Esophagus (tissue), 2 donors: ENCODE results near the gene ALG9. TPM values are rescaled to one million over a fixed set of nuclear protein-coding genes. Genes with fewer than 3 reads are reported as not detected.

Source experiments
- H3K27ac ChIP-seq, 2 donors: one replicate each; pipeline ENCODE4 v1.5.1; 2013; ENCODE audit warnings: low read depth in 2 of 2, mild to moderate bottlenecking in 2 of 2, inconsistent platforms in 1 of 2, low read length in 1 of 2, moderate library complexity in 1 of 2
- H3K27me3 ChIP-seq, 2 donors: one replicate each; pipeline ENCODE4 v1.6.1; 2013; ENCODE audit warnings: low read length in 2 of 2, control low read depth in 1 of 2, mild to moderate bottlenecking in 1 of 2; ENCODE audit not compliant: insufficient read depth in 2 of 2, control insufficient read depth in 1 of 2
- H3K36me3 ChIP-seq, 2 donors: one replicate each; pipeline ENCODE4 v1.6.1; 2013; ENCODE audit warnings: low read length in 1 of 2; ENCODE audit not compliant: control insufficient read depth in 2 of 2, insufficient read depth in 2 of 2
- H3K4me1 ChIP-seq, 2 donors: one replicate each; pipeline ENCODE4 v1.6.1; 2013; ENCODE audit warnings: low read length in 1 of 2; ENCODE audit not compliant: control insufficient read depth in 2 of 2, insufficient read depth in 2 of 2
- H3K4me3 ChIP-seq, 2 donors: one replicate each; pipeline ENCODE4 v1.5.1; 2013; ENCODE audit warnings: low read length in 2 of 2, mild to moderate bottlenecking in 2 of 2, low read depth in 1 of 2, moderate library complexity in 1 of 2
- H3K9me3 ChIP-seq, 2 donors: one replicate each; pipeline ENCODE4 v1.6.1; 2013; ENCODE audit warnings: mild to moderate bottlenecking in 2 of 2, low read depth in 1 of 2, low read length in 1 of 2, moderate library complexity in 1 of 2; ENCODE audit not compliant: control insufficient read depth in 2 of 2, insufficient read depth in 1 of 2
- WGBS, 2 donors: extraction: QIAGEN DNeasy Blood & Tissue Kit; methylation state at CpG; one replicate each; pipeline ENCODE4 v1.1.7; 2013; 5-methylcytosine and 5-hydroxymethylcytosine counted together
- polyA plus RNA-seq, 2 donors: library from polyadenylated mRNA; stranded (reverse); fragments of 200-250 nt; gene quantifications; one replicate each; pipeline ENCODE4 v1.2.3, GENCODE V29; 2013
- donor health status: healthy with polysubstance abuse.
- donor health status: Bipolar disorder and iron deficiency.

Gene ALG9
- polyA plus RNA-seq, 2 donors = 13.2 to 19.5 TPM

GRCh38 chr11:111838054-111838453, 33.3 kb downstream of the ALG9 start:
- H3K36me3 ChIP-seq = peaks cover 0 to 3% of the 10 kb centered on the region in 2 donors
- WGBS, 2 donors = 91 to 93% methylated on average over 5 of the region's 5 CpGs
- no peaks in the 10 kb centered on the region for H3K4me1 ChIP-seq
- no peaks in the 10 kb centered on the region for H3K27me3 ChIP-seq
- no peaks in the 10 kb centered on the region for H3K9me3 ChIP-seq
- H3K27ac ChIP-seq = no peak overlapping the region
- H3K4me3 ChIP-seq = no peak overlapping the region

GRCh38 chr11:111837366-111837891, 34.0 kb downstream of the ALG9 start:
- no peaks in the 10 kb centered on the region for H3K4me1 ChIP-seq
- WGBS, 2 donors = 90 to 91% methylated on average over 5 of the region's 5 CpGs
- H3K27ac ChIP-seq = no peak overlapping the region
- no peaks in the 10 kb centered on the region for H3K27me3 ChIP-seq
- peaks cover 0 to 3% of the 10 kb centered on the region in 2 donors for H3K36me3 ChIP-seq
- H3K9me3 ChIP-seq = no peaks in the 10 kb centered on the region
- H3K4me3 ChIP-seq = no peak overlapping the region

GRCh38 chr11:111836721-111837120, 34.7 kb downstream of the ALG9 start:
- peaks cover 0 to 3% of the 10 kb centered on the region in 2 donors for H3K36me3 ChIP-seq
- WGBS, 2 donors = 65 to 85% methylated on average over 1 of the region's 1 CpG

GRCh38 chr11:111836162-111836561, 35.2 kb downstream of the ALG9 start:
- 86 to 90% methylated on average over 1 of the region's 1 CpG for WGBS, 2 donors
- H3K36me3 ChIP-seq = peaks cover 0 to 3% of the 10 kb centered on the region in 2 donors

More at GRCh38 chr11:111836721-111837120, 34.7 kb downstream of the ALG9 start:
- no peak overlapping the region for H3K27ac ChIP-seq
- no peaks in the 10 kb centered on the region for H3K27me3 ChIP-seq
- no peaks in the 10 kb centered on the region for H3K9me3 ChIP-seq
- no peaks in the 10 kb centered on the region for H3K4me1 ChIP-seq
- no peak overlapping the region for H3K4me3 ChIP-seq

GRCh38 chr11:111835665-111836064, 35.7 kb downstream of the ALG9 start:
- no peaks in the 10 kb centered on the region for H3K27me3 ChIP-seq
- H3K36me3 ChIP-seq = peaks cover 0 to 3% of the 10 kb centered on the region in 2 donors
- H3K4me1 ChIP-seq = no peaks in the 10 kb centered on the region
- WGBS, 2 donors = 91 to 95% methylated on average over 7 of the region's 7 CpGs
- H3K9me3 ChIP-seq = no peaks in the 10 kb centered on the region
- H3K4me3 ChIP-seq = no peak overlapping the region
- H3K27ac ChIP-seq = no peak overlapping the region

More at GRCh38 chr11:111836162-111836561, 35.2 kb downstream of the ALG9 start:
- Histone ChIP-seq H3K27ac (no peak overlapping the region), H3K9me3 (no peaks in the 10 kb centered on the region), H3K27me3 (no peaks in the 10 kb centered on the region), H3K4me1 (no peaks in the 10 kb centered on the region), H3K4me3 (no peak overlapping the region)

GRCh38 chr11:111834432-111835163, 36.8 kb downstream of the ALG9 start:
- H3K4me1 ChIP-seq = no peaks in the 10 kb centered on the region
- peaks cover under 1 to 3% of the 10 kb centered on the region in 2 donors for H3K36me3 ChIP-seq
- no peaks in the 10 kb centered on the region for H3K9me3 ChIP-seq
- H3K27me3 ChIP-seq = no peaks in the 10 kb centered on the region
- no peak overlapping the region for H3K4me3 ChIP-seq
- no peak overlapping the region for H3K27ac ChIP-seq
- WGBS, 2 donors = 78 to 96% methylated on average over 3 of the region's 3 CpGs

- Histone ChIP-seq H3K4me3 (no peak overlapping the region), H3K27ac (no peak overlapping the region), H3K27me3 (no peaks in the 10 kb centered on the region), H3K4me1 (no peaks in the 10 kb centered on the region), H3K36me3 (peaks cover 2 to 3% of the 10 kb centered on the region in 2 donors), H3K9me3 (no peaks in the 10 kb centered on the region)
- WGBS, 2 donors = 71 to 78% methylated on average over 4 of the region's 4 CpGs
These were observed 37.9 kb downstream of the ALG9 start for GRCh38 chr11:111833524-111833923.

- WGBS, 2 donors = 86 to 88% methylated on average over 5 of the region's 5 CpGs
- H3K4me3 ChIP-seq = no peak overlapping the region
- H3K27ac ChIP-seq = no peak overlapping the region
- H3K27me3 ChIP-seq = no peaks in the 10 kb centered on the region
- H3K36me3 ChIP-seq = peaks cover 0 to 2% of the 10 kb centered on the region in 2 donors
- no peaks in the 10 kb centered on the region for H3K9me3 ChIP-seq
- H3K4me1 ChIP-seq = no peaks in the 10 kb centered on the region
These were observed 42.0 kb downstream of the ALG9 start for GRCh38 chr11:111829185-111829968.

- Histone ChIP-seq H3K27ac (no peak overlapping the region), H3K27me3 (no peaks in the 10 kb centered on the region), H3K4me1 (no peaks in the 10 kb centered on the region), H3K36me3 (peaks cover 0 to 2% of the 10 kb centered on the region in 2 donors), H3K4me3 (no peak overlapping the region), H3K9me3 (no peaks in the 10 kb centered on the region)
- WGBS, 2 donors = 95 to 99% methylated on average over 2 of the region's 2 CpGs
These were observed 44.9 kb downstream of the ALG9 start for GRCh38 chr11:111826322-111826950.
